Stimulated activated CD4-positive, alpha-beta T cell treated with anti-CD3 and anti-CD28 coated beads, TNF-alpha, amount 100 ng/mL, for 24 hours (primary cell): ENCODE results near the gene SHROOM3.
"Not testable (repeated sequence)": the region's sequence is repeated elsewhere in the genome, so short reads cannot be mapped to it uniquely, and the experiment has no call there.

Experiments used
- DNase-seq, 3 experiments: peaks; one replicate each; pipeline ENCODE4 v3.0.0-alpha.2; 2020; ENCODE audit warnings: low read depth in 3 of 3

SHROOM3 gene

DNA sequence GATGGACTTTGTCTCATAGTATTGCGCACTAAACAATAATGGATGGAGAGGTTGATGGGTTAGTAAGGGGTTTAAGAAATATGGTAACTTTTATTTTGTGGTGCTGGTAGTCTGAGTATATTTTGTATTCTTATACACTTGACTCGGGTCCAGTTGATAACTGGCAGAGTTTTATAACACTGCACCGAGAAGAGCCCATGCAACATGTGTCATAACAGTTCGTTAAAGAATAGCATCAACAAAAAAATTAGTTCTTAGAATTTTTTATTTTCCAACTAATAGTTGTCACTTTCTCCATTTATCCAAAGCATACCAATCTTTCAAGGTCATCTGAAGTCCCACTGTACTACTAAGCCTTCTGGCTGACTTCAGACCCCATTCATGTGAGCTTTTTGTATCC is 287.8 kb downstream of the SHROOM3 start:
- DNase-seq: no peak

DNA sequence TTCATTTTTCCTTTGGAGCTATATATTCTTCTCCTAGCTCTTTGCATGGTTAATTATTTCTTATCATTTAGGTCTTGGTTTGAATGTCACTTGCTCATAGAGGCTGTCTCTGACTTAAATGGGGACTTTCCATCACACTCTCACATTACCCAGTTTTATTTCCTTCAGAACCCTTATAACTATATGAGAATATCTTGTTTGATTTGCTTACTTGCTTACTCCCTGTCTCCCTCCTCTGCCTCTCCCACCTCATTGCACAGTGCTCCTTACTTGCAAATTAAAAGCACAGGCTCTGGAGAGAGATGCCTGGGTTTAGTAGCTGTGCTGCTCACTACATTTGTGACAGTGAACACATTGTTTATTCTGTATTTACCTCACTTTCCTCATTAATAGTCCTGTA is 288.3 kb downstream of the SHROOM3 start:
- DNase-seq: no peak

- DNase-seq: no peak
These were observed 288.9 kb downstream of the SHROOM3 start for GRCh38 chr4:76723924-76724323.

- DNase-seq: no peak
These were observed 290.0 kb downstream of the SHROOM3 start for GRCh38 chr4:76725039-76725438.

DNA sequence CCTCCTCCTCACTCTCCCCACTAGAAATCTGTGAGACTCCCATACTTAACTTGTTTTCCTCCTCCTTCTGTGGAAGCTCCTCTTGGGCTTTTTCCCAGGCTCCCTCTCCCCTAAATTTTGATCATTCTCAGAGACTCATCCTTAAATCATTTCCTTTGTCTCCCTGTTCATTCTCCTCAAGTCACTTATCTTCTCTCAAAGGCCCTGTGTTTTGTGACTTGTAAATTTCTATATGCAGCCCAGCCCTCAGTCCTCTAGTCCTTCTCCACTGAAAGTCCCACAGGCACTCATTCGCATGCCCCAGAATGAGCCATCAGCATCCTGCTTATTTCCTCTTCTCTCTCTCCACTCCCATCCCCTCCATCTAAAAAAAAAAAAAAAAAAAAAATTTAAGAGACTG is 291.1 kb downstream of the SHROOM3 start:
- no peak for DNase-seq

GRCh38 chr4:76726631-76727030 is 291.6 kb downstream of the SHROOM3 start:
- no peak for DNase-seq

DNA sequence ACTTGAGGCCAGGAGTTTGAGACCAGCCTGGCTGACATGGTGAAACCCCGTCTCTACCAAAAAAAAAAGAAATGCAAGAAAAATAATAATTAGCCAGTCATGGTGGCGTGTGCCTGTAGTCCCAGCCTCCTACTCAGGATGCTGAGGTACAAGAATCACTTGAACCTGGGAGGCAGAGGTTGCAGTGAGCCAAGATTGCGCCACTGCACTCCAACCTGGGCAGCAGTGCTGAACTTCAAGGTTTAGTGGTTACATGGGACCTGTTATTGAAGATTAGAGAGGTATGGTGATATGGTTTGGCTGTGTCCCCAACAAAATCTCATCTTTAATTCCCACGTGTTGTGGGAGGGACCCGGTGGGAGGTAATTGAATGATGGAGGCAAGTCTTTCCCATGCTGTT is 292.9 kb downstream of the SHROOM3 start:
- DNase-seq: not testable (repeated sequence)

GRCh38 chr4:76729460-76729859 is 294.4 kb downstream of the SHROOM3 start:
- DNase-seq: no peak

DNA sequence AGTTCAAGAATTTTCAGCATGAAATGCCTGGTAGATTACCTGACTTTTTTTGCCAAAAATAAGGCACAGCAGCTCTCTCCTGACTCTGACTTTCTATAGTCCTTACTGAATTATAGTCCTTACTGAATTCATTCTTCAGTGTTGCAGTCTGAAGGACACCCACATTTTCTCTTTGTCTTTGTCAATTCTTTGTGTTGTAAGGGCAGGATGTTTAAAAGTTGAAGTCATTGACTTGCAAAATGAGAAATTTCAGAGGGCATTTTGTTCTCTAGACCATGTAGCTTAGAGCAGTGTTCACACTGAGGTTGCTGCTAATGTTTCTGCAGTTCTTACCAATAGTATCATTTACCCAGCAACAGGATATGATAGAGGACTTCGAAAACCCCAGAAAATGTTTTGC is 295.0 kb downstream of the SHROOM3 start:
- no peak for DNase-seq

- DNase-seq: no peak
These were observed 297.2 kb downstream of the SHROOM3 start for GRCh38 chr4:76732246-76732645.

- no peak for DNase-seq
These were observed 298.2 kb downstream of the SHROOM3 start for GRCh38 chr4:76733068-76733771.

- no peak for DNase-seq
These were observed 301.4 kb downstream of the SHROOM3 start for GRCh38 chr4:76736414-76736813.

DNA sequence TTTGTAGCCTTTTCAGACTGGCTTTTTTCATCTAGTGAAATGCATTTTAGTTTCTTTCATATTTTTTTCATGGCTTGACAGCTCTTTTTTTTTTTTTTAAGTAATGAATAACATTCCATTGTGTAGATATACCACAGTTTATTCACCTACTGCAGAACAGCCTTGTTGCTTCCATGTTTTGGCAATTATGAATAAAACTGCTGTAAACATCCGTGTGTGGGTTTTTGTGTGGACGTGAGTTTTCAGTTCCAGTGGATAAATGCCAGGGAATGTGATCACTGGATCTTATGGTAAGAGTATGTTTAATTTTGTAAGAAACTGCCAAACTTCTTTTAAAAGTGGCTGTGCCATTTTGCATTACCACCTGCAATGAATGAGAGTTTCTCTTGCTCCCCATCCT is 302.2 kb downstream of the SHROOM3 start:
- no peak for DNase-seq

- no peak for DNase-seq
These were observed 302.7 kb downstream of the SHROOM3 start for GRCh38 chr4:76737771-76738085.

GRCh38 chr4:76738086-76738931 is 303.3 kb downstream of the SHROOM3 start:
- peak in 1 of 3 experiments; percentile 41 for DNase-seq

GRCh38 chr4:76740192-76740591 is 305.2 kb downstream of the SHROOM3 start:
- DNase-seq: no peak

- no peak for DNase-seq
These were observed 306.0 kb downstream of the SHROOM3 start for GRCh38 chr4:76740866-76741662.

GRCh38 chr4:76741663-76742020 is 306.6 kb downstream of the SHROOM3 start:
- DNase-seq: no peak

DNA sequence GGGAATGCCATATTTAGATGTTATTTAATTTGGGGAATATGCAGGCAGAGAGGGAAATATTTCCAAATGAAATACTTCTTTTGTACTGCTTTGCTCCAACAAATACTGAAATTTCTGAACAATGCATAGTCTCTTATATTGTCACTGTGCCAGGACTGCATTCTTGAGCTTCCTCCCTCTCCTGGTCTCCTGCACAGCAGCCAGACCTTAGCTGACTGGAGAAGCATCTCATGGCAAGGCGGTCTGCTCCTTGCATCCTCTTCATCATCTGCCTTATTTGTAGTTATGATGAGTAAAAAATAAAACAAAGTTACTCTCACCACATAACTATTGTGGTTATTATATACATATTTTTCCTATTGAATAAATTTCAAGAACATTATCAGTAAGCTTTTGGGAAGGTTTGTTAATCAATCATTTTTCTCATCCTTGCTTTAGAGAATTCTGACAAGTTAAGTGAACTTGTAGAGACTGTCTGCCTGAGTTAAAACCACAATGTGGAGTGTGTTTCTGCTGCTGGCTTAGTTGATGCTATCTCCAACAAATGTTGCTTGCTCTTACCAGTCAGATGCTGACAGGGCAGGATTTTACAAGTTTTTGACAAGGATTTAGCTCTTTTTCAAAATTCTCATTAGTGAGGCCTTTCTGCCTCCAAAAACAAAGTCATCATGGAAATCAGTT is 309.4 kb downstream of the SHROOM3 start:
- DNase-seq: no peak

GRCh38 chr4:76745240-76745639 is 310.2 kb downstream of the SHROOM3 start:
- DNase-seq: no peak

GRCh38 chr4:76747563-76747962 is 312.5 kb downstream of the SHROOM3 start:
- DNase-seq: no peak

DNA sequence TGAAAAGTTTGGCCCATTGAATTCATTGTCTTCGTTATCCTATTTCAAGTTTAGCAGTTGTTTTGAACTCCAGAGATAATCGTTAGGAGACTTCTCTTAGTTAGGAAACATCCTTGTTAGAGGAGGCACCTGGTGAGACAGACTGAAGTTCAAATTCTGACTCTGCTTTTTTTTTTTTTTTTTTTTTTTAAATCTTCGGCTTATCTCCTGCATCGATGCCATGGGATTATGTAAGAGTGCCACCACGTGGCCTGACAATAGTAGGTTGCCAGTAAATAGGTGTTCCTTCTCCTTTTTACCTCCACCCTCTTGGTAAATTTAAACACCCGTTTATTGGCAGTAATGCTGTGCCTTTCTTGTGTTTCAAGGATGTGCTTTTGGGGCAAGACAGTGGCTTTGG is 313.6 kb downstream of the SHROOM3 start:
- DNase-seq: peak in 1 of 3 experiments; percentile 11
